GM21390 (cell line): ENCODE results near the gene MAB21L1.

Experiments
- ATAC-seq: cut with Tn5 transposase; IDR thresholded peaks from one replicate; pipeline ENCODE4 v1.9.1; 2021; ENCODE audit not compliant: unreplicated experiment

The MAB21L1 gene

DNA sequence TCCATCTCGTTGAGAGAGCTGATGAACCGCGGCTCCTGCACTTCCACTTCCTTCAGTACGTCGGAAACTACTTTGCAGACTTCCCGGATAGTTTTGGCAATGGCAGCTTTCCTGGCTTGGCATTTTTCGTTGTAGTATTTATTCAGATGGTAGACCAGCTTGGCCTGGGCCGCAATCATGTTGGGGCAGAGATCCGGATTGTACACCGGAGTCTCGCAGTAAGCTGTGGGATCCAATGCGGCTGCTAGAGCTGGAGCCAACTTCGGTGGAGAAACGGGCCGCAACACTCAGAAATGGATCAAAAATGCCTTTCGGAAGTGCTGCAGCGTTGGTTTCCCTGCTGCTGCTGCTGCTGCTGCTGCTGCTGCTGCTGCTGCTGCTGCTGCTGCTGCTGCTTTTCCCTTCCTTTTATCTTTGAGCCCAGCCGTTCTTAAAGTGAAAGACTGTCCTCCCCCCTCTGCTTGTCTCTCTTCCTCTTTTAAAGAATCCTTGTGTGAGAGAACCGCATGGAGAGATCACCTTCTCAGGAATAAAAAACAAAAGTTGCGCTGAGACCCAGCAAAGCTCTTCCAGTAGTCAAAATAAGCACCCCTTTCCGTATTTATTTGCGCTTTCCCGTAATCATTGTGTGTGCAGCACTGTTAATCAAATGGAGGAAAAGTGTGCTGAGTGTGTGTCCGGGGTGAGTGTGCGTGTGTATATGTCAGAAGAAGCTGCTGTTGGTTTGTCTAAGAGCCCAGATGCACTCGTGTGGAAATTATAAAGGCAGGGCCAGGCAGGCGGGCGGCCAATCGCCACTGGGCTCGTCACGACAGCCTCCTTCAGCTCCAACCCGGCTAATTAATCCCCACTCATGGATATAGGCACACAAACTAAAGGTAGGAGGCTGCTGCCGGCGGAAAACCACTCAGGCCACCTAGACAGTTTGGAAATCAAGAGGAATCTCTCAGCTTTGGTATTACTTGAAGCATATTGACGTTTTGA, at the start of gene MAB21L1:
Gene MAB21L1, minus strand, starts transcription at position 730 of the 984 bp plus-strand sequence. Its CDS starts 551 bp downstream, at position 179.
- no peak for ATAC-seq

DNA sequence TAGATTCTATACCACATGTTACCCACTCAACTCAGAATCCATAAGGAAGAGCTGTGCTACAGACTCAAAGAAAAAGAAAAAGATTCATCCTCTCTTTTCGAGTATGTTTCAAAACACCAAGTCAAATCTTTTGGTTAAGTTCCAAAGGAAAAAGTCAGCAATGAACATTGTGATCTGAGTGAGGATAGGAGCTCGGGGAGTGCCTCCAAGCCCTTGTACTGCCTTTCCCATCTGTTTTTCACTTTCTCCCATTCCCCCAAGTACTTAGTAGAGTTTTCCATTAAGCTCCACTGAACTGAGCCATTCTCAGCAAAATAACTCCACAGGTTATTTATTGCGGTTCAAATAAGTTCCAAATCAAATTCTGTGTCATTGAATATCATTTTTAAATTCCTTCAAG, 47.7 kb upstream of the MAB21L1 start:
- ATAC-seq: no peak

DNA sequence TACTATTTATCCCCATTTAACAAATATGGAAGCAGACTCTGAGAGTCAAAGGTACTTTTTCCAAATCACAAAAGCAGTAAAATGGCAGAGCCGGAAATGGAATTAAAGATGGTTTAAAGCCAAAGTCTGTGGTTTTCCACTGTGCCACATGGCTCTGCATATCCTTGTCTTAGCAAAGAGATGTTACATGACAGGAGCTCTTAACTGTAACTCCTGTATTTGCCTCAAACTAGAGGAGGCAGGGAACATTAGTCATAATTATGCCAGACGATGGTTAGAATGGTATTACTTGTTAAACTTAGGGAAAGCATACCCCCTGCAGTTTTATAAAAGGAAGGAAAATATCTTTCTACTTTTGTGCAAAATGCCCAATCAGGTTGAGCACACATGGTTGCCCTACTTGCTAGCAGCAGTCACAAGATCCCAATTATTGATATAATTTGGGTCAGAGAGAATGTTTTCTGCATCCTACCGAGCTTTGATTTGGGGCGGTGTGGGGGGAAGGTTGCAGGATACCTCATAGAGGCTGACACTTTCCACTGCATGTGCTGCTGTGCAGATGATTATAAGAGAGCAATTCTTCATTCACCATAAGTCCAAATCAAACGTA, 42.0 kb upstream of the MAB21L1 start:
- no peak for ATAC-seq

DNA sequence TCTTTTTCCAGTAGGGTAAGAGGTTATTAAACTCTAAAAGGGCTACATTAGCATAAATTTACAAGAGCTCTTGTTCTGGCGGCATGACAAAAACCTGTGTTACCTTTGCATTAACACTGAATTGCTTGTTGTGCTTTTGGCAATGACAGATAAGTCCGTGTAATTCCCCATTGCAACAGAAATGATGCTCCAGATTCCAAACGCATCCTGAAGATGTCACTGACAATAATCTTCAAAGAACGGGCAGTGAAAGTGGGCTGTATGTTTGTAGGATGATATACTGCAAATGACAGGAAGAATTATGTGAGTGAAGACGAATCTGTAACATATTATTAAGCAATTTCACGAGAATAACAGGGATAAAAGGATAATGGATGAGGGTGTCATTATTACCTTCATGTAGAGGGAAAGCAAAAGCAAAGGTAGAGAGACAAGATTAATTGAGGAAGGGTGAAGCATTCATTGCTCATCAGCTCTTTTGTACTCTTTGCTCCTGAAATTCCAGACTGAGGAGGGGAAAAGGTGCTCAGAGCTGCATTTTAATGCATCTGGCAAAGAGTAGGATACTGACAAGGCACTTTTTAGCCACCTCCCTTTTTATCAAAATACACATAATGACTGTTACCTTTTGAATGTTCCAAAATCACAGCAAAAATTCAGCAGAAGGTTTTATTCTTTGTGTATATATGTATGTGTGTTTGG, 38.5 kb upstream of the MAB21L1 start:
- no peak for ATAC-seq

DNA sequence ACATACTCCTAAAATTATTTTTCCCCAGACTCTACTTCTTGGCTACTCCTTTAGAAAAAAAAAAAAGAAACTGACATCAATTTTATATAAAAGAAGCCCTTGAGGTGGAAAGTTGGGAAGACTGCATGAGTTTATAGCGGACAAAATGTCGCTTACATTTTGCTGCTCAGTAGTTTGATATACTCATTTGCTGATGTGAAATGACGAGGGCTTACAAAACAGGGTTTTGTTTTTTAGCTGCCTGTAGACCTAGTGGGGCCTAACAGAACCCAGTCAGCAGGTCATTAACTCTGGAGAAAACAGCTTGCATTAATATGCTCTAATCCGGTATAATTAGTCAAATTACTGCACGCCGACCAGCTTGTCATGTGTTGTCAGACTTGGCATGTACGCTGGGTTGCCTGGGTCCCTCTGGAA, 37.6 kb upstream of the MAB21L1 start:
- ATAC-seq: no peak

DNA sequence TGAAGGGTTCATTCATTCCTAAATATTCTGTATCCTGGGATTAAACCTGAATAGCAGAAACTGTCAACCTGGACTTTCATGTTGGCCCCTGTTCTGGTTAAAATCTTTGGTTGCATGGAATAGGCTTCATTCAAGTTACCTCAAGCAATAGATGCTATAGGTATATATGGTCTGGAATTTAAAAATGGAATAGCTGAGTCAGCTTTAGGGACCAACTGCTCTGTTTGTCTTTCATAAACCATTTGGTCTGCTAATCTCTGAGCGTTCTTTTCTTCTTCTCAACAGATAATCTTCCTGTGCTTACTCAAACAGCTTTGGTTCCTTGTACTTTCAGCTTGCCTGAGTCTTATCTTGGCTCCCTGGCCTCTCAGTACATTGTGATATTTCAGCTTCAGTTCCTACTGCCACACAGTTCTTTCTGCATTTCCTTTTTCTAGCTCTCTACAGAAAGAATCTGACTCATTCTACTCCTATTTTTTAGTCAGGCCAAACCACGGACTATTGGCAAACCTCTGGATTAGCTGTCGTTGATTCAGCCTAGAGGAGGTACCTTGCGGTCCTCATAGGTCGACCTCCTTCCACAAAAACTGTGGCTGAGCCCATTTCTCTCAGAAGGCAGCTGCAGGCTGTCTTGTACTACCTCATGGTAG, 35.9 kb upstream of the MAB21L1 start:
- ATAC-seq: no peak

DNA sequence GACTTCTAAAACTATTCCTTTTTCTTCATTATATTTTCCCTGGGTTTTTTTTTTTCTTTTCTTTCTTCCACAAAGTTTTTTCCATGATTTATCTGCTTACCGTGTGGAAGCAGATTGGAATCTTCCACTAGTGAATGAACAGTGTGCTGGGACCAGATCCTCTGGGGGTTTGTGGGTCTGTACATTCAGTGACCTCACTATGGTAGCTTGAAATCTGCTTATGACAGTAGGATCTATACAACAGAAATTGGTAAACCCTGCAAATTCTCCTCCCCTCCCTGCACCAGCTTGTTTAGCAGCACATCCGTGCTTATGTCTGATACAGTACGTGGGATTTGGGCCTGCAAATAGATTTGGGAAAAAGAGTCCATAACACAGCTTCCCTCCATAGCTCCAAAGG, 26.0 kb upstream of the MAB21L1 start:
- no peak for ATAC-seq

DNA sequence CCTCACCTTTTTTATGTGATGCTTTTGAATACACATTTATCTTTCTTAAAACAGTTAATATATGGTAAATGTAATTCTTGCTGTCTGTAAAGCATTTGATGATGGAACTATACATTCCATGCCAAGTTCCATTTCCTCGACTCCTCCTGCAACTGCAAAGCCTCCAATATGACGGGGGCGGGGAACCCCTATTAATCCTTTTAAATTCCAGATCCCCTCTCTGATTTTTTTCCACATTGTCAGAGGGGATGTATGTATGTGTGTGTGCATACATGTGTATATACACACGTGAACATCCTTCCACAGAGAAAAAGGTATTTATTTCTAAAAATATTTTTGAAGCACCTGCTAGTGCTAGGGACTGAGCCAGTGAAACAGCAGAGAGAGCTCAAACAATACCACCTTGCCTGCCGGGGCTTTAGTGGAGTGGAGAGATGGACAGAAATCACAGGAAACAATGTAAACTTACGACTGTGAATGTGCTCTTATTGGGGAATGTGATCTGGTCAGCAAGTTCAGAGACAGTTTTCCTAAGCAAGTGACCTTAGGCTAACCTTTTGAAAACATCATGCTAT, 25.3 kb upstream of the MAB21L1 start:
- ATAC-seq: no peak

DNA sequence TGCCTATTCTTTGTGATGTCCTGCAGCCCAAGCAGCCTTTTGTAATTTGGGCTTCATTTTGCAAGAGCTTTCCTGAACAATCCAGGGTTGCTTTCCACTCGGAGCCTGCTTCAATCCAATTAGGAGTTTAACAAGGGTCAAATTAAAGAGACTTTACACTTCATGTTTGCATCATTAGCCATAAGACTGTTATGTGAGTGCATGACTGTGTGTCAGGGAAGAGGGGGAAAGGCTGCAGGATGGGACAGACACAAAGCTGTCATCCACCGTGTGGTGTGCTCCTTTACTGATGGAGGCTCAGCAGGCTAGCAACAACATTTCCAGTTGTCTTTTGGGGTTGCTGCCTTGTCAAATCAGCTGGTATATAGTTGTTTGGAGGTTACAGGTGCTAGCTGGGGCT, 23.7 kb upstream of the MAB21L1 start:
- ATAC-seq: no peak

DNA sequence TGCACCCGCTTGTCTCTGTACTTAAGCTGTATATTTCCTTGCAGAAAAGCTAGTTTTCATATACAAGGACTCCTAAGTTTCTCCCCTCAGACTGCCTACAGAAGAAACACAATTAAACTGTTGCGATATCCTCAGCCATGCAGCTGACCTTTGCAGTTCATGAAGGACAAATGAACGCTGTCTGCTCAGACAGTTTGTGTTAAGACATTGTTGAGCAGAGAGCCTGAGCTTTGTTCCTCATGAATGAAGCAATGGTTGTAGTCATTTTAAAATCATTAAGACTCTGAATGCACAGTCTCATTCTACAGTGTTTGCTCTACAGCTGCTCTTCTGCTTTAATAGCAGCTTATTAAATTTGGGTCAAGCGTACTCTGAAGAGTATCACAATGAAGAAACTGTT, 23.2 kb upstream of the MAB21L1 start:
- no peak for ATAC-seq

DNA sequence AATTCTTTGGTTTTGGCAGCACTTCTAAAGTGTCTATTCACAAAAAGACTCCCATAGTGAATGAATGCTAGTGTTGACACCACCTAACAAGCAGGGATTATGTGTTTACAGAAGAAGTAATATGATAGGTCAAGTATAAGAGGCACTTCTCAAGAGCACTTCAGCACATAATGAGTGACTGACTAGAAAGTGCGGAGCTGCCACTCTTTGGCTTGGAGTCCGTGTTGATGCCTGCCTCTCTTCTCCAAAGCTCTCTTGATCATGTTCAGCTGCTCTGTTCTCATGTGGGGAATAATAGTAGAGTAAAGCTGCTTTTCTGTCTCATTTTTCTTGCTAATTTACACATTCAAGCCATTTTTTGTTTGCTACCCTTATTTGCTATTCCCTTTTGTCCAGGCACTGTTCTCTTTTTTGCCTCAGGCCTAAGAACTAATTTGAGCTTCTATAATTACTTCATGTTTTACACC, 22.7 kb upstream of the MAB21L1 start:
- ATAC-seq: no peak

DNA sequence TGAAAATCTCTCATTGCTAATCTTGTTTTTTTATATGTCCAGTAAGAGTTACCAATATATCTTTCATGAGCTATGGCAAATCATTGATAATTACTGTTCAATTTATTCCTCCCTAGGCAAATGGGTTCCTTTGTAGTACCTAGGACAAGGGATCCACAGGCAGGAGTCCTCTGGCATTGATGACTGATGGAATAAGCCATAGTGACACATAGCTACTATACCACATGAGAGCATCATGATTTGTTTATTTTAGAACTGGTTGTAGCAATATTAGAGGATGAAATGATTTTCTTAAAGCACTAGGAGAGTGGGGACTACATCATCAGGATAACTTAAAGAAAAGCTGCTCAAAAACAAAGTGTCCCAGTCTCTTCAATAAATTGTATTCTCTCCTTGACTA, 21.7 kb upstream of the MAB21L1 start:
- ATAC-seq: no peak

DNA sequence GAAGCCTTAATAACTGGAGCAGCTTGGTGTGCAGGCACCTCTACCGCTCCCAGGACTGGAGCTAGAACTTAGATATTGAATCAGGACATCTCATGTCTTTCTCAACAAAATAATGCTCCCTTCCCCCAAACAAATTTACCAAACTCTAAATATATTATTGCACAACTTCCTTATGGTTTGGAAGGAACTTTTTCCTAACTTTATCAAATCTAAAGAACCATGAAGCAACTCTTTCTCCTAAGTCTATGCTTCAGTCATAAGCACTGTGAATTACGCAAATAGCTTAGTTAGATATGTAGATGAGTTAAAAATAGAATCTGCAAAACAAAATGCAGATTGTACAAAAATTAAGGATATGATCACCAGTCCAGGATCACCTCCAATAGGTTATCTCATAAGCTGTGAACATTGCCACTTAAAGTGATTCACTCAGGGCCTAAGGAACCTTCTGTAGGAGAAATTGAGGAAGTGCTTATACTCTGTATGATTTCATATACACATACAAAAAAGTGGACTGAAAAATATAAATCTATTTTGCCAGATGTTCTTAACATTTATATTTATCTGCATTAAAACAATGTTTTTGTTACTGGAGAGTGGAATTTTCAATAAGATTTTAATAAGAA, 20.4 kb upstream of the MAB21L1 start:
- no peak for ATAC-seq

DNA sequence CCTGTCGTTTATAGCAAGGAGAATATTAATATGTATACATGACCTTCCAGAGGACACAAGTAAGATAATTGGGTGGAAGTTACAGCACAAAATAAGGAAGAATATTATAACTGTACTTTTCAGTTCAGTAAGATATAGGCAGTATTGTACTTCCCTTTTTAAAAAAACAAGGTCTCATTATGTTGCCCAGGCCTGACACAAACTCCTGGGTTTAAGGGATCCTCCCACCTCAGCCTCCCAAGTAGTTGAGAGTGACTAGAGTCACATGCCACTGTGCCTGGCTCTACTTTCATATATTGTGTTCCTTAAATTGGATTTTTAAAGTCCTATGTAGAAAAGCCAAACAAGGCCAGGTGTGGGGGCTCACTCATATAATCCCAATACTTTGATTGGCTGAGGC, 19.5 kb upstream of the MAB21L1 start:
- no peak for ATAC-seq

DNA sequence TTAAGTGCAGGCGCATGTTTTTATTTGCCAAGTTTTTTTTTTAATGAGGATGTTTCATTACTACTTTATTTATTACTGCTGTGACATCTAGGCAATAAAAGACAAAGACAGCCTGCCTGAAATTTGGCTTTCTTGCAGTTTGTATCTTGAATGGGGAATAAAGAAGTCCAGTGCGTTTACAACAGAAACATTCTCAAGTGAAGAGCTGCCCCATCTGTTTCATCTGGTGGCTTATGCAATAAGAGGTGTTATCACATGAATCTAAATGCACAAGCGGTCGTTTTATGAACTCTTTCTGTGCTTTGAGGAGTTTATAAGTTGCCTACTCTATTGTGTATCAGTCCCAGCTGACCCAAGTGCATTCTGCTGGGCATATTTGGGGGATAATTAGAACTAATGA, 12.6 kb upstream of the MAB21L1 start:
- no peak for ATAC-seq

DNA sequence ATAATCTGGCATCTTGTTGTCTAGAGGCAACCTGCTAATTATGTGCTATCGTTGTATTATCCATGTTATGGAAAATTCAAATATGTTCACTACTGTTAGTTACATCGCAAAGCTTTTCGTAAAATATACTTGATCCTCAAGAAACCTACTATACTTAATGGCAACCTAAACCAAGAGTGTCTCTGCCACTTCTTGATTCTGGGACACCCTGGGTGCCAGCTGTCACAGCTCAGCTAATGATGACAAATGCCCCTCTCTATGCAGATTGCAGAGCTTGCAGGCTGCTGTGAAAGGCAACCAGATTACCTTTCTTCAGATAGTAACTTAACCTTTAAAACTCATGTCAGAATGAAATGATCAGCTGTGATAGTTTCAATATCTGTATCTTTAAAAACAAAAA, 8.9 kb upstream of the MAB21L1 start:
- no peak for ATAC-seq

DNA sequence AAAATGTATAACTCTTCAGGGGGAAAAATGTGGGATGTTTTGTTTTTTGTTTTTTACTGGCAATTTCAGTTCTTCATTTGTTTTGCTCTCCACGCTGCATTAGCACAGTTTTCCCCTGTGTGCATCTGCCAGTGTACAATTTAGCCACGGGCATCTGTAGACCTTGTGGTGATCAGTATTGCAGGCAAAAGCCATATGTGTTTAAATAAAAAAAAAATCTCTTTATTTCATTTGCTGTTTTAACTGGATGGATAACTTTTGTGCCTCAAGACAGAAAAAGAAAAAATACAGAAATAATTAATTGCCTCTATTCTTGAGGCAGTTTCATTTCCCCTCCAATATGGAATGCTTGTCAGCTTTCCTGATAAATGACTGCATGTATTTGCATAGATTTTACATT, 7.9 kb upstream of the MAB21L1 start:
- no peak for ATAC-seq

DNA sequence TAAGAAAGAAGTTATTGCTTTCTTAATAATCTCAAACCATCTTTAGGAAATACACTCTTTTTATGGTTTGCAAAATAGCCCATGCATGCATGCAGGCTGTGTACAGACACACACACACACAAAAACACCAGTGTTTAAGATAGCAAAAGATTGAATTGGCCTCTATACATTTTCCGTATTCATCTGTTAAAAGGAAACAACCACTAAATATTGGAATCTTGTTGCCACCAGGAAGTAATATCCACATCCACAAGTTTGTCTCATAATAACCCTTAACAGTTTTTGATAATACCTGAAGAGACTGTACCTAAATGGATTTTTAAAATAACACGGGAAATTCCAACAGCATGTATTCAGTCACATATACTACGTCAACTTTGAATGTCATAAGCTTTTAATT, 7.3 kb upstream of the MAB21L1 start:
- no peak for ATAC-seq

DNA sequence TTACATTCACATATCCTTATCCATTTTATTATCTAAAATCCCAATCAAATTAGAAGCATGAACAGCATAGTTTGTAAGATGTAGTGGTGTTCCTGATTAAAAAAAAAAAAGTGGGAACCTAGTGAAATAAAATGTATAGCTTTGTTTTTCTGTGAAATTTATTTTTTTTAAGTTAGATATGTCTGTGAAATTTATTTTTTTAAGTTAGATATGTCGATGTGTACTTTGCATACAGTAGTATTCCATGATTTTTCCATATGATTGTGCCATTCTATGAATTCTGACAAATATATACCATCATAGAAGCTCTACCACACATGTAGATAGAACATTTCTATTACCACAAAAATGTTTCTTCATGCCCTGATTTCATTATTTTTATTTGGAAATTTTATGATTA, 6.0 kb upstream of the MAB21L1 start:
- no peak for ATAC-seq

DNA sequence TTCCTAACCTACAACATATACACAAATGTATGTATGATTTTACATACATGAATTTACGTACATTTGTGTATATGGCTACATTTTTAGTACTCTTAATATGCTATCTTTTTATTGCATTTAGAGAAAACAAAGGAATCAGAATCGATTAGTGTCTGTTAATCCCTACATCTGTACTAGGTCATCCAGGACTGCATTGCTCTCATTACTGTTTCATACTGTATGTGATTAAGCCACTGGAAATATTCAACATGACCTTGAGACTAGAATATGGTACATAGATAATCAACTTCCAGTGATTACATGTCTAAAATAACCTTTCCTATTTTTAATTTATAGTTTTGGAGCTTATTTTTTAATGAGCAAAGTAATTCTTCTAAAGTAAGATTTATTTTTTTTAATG, 5.3 kb upstream of the MAB21L1 start:
- ATAC-seq: no peak
